LHCN-M2 (cell line): ENCODE data around the gene DYNC1LI2. TPM values are rescaled to one million over a fixed set of nuclear protein-coding genes. Genes with fewer than 3 reads are reported as not detected.

Experiments
- DNase-seq: peaks from one replicate; pipeline ENCODE4 v3.0.0-alpha.2; 2012; ENCODE audit warnings: low read depth
- total RNA-seq: library from RNA; depleted of rRNA; stranded (reverse); fragments of >200 nt; gene quantifications from 2 replicates; pipeline ENCODE4 v1.2.3, GENCODE V29; 2014

The DYNC1LI2 gene
- total RNA-seq, 1 experiment from 2014 or later, result 110 TPM

GRCh38 chr16:66740533-66740932 lies 10.9 kb downstream of the DYNC1LI2 start:
- DNase-seq, result peak; percentile 57

DNA sequence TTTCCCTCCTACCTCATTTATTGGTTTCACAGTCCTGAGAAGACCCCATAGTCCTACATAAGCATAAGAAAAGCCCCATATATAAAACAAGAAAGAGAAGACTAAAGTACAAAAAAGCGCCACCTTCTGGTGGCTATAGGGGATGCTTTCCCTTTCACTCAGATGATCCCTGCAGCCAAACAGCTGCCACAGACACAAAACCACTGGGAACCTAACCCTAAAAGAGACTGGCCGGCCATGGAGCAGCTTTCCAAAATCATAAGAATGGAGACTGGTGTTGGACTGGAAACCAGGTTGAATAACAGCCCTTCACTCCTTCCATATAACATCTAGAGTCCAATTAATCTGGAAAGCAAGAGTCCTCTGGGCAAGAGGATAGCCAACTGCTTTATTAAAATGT lies 11.4 kb downstream of the DYNC1LI2 start:
- DNase-seq, result peak; percentile 75

DNA sequence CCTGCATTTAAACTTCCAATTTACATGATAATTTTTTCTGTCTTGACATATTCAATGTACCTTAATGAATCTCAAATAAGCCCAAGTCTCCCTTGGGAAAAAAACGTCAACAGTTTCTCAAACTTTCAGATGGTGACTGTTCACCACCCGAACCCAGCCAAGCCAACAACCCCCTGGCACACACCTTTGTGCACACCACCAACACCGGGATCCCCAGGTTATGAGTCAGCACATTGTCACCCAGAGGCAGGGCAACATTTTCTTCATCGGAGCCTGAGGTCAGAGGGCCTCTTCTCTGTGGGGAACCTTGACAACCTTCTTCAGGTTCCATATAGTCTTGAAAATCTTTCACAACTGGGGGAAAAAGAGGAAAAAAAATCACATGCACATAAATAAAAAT lies 15.5 kb downstream of the DYNC1LI2 start:
- DNase-seq, result no peak

DNA sequence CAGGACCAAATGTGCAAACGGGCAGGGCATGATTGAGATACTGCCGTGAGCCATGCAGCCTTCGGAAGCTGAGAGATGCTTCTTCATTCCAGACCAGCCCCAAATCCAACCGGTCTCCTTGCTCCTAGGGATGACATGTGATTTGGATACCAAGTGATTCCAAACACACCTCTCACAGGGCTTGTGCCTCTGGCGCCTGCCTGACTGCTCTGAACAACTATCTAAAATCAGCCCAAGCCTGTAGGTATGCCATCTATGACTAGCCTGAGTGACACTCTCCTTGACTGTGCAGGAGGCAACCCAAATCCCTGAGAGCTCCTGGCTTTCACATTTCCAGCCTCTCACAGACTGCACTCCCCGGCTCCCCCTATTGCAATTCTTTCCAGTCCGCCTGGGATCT lies 20.3 kb downstream of the DYNC1LI2 start:
- DNase-seq, result no peak

GRCh38 chr16:66728804-66729203 lies 22.6 kb downstream of the DYNC1LI2 start:
- no peak for DNase-seq

DNA sequence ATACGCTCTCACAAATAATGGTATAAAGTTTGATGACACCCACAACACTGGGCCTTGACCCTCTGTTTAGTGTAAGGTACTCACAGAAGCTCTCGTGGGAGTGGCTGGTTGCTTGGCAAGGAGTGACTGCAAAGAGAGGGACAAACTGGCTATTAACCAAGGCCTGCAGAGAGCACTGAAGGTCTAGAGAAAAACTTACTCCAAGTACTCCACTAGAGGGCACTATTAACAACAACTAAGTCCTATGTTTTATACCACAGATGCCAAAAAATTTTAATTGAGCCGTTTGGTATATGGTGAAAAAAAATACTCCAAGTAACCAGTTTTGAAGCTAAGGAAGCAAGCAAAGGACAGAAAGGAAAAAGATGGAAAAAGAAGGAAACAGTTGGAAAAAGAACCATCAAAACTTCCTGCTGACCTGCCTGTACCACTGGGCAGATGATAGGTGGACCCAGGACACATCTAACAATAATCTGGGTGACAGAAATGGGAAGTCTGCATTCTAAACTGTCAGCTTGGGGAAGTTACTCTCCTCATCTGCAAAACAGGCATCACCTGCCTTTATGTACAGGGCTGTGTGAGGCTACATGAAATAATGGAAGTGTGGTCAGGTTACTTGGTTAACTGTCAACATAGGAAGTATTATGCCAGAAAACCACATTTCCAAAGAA lies 23.2 kb downstream of the DYNC1LI2 start:
- DNase-seq, result peak; percentile 63

DNA sequence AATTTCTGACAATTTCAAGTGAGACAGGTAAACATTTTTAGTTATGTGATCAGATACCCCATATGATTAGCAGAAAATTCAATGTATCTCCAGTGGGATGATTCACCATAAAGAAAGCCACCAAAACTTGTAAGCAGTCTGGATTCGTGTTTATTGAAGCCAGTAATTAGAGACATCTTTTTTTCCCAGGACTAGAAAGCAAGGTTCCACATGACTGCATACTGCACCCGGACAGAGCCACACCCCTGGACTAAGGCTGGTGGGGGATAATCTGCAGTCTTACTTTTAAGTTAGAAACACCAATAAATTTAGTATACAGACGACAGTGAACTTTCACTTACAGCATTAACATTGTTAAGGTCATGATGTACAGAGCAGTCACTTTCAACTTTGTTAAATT lies 30.6 kb downstream of the DYNC1LI2 start:
- no peak for DNase-seq

- DNase-seq, result no peak
These were observed 32.2 kb downstream of the DYNC1LI2 start for GRCh38 chr16:66719246-66719645.

GRCh38 chr16:66717776-66718175 lies 33.6 kb downstream of the DYNC1LI2 start:
- DNase-seq, result no peak

DNA sequence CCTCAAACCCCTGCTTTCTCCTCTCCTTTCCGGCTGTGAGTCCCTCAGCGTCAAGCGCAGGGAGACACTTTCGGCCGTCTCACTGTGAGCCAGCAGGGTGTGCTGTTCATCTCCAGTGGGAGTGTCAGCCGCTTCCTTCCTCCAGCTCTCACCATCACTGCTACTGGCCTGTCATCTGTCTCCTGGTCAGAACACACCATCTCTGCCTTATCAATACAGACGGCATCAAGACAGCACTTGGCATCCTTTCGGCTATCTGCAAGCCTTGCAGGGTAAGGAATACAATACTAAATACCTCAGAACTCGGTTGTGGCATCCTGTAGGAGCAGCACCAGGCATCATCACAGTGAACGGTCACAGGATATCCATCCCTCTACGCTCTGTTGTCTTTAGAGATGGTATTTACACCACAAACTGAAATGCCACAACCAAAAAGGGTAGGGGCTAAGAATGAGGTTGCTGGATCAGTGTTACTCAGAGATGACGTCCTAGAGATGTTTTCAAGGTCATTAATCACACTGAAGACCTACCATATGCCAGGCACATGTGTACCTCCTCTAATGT lies 34.2 kb downstream of the DYNC1LI2 start:
- peak; percentile 48 for DNase-seq

- no peak for DNase-seq
These were observed 36.6 kb downstream of the DYNC1LI2 start for GRCh38 chr16:66714654-66715307.

GRCh38 chr16:66714062-66714461 lies 37.3 kb downstream of the DYNC1LI2 start:
- DNase-seq, result no peak

DNA sequence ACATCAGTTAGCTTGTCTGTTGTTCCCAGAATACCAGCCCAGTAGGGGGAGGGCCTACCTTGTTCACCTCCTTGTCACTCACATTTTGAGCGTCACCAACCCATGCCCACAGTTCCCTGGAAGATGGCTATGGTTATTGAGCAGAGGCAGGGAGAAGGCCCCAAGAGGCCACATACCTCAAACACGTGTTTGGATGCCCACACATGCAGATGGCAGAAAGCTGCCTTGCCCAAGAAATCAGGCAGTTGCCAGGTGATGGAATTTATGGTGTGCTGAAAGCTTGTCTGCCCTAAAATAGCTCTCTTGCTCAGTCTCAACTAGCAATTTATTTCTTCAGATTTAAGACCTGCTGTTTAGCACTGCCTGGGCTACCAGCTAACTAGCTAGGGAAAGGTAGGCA lies 38.3 kb downstream of the DYNC1LI2 start:
- DNase-seq, result peak; percentile 23

DNA sequence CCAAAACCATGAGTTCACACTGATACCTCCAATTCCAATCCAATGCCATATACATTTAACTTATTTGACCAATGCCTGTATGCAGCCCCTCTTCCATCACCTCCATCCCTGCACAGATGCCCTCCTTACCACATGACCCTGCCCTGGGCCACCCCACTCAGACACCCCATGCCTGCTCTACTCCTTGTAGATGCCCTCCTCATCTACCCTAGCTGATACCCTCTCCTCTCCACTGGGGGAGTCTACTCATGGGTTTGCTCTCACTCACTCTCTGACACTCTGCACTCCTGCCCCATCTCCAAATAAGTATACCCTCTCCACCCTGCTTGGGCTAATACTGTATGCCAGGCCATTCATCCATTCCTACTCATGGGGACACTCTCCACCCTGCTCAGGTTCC lies 38.9 kb downstream of the DYNC1LI2 start:
- DNase-seq, result no peak

- no peak for DNase-seq
These were observed 39.8 kb downstream of the DYNC1LI2 start for GRCh38 chr16:66711581-66711980.

GRCh38 chr16:66706506-66706880 lies 44.9 kb downstream of the DYNC1LI2 start:
- DNase-seq, result no peak

DNA sequence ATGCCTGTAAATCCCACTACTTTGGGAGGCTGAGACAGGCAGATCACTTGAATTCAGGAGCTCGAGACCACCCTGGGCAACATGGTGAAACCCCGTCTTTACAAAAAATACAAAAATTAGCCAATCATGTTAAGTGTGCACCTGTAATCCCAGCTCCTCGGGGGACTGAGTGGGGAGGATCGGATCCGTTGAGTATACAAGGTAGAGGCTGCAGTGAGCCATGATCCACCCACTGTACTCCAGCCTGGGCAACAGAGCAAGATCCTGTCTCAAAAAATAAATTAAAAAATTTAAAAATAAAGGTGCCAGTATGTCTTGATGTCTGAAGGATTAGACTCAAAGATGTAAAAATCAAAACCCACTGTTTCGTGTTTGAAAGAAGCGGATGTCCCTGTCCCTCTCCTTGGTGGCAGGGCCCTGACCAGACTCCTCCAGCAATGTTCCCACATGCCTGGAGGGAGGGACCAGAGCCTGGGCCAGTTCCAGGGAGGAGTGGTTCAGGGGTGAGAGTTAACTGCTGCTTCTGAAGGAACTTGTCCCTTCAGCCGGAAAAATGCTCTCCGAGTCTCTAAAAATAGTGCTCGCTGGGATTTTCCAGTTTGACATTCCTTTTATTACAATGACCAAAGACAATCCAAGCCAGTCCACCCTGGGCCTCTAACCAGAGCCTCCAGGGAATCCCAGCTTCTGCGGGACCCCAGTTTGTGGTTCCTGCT lies 45.5 kb downstream of the DYNC1LI2 start:
- DNase-seq, result no peak

DNA sequence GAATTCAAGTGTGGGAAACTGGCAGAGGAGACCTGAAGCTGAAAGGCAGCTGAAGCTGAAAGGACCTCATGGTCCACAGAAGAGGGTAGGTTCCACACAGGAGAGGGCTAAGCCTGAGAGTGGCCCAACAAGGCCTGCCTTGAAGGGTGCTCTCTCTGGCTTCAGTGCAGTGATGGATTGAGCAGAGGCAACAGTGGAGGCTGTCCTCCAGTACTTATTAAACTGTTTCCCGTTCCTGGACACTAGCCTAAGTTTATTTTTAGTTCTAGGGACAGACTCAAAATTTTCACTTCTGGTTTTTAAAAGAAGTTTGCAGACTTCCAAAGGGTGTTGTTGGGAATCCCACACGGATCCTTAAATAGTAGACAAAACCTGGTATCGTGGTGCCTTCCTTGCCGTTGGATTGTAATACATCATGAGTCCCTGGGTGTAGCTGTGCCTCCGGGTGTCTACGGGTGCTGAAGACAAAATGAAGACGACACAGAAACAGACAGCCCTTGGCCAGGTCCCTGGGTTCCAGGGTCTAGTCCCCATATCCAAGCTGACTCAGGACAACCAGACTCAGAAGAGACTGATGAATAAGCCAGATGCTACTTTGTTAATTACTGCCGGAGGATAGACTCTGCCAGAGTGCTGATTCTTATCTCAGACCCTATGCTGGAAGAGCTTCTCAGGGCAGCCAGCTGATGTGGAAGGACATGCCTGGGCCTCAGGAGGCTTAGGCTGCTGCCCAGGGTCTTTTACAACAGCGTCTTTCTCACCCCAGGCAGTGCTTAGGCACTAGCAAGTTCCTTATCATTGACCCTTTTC lies 47.8 kb downstream of the DYNC1LI2 start:
- DNase-seq, result no peak

GRCh38 chr16:66701516-66701915 lies 49.9 kb downstream of the DYNC1LI2 start:
- no peak for DNase-seq

- no peak for DNase-seq
These were observed 50.4 kb downstream of the DYNC1LI2 start for GRCh38 chr16:66701026-66701425.

- DNase-seq, result no peak
These were observed 51.5 kb downstream of the DYNC1LI2 start for GRCh38 chr16:66699898-66700297.

DNA sequence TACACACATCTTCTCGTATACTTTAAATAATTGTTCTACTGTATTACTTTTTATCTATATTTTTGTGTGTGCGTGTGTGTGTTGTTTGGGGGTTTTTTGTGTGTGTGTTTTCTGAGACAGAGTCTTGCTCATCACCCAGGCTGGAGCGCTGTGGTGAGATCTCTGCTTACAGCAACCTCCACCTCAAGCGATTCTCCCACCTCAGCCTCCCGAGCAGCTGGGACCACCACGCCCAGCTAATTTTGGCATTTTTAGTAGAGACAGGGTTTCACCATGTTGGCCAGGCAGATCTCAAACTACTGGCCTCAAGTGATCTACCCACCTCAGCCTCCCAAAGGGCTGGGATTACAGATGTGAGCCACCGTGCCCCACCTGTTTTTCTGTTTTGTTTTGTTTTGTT lies 53.4 kb downstream of the DYNC1LI2 start:
- DNase-seq, result no peak
